CD8-positive, alpha-beta memory T cell (primary cell): Measurements from ENCODE around the gene HSPA4. TPM values are rescaled to one million over a fixed set of nuclear protein-coding genes. Genes with fewer than 3 reads are reported as not detected.

Experiments
- CTCF ChIA-PET: fragments of 350-600 bp; sonication (Branson Sonifier 250); formaldehyde crosslinking; loops from one replicate; lab custom pipeline; 2021; ENCODE audit warnings: antibody characterized with exemption; lab: Charles Lee
- POLR2A ChIA-PET: fragments of 350-600 bp; sonication (Branson Sonifier 250); formaldehyde crosslinking; loops from one replicate; lab custom pipeline; 2021; ENCODE audit warnings: antibody characterized with exemption; lab: Charles Lee
- DNase-seq, 5 donors: peaks; one replicate each; pipeline versions ENCODE4 v3.0.0 to v3.0.0-alpha.2; 2020 to 2022; ENCODE audit warnings: mixed read lengths in 1 of 5
- H3K27ac ChIP-seq: one replicate; pipeline ENCODE4 v1.7.0; 2013; ENCODE audit warnings: low read depth, mild to moderate bottlenecking, low read length, moderate library complexity
- H3K27me3 ChIP-seq: 2 replicates; pipeline ENCODE4 v1.7.0; 2013; ENCODE audit warnings: low read length, mild to moderate bottlenecking; ENCODE audit not compliant: insufficient read depth, poor library complexity, severe bottlenecking
- H3K36me3 ChIP-seq: 2 replicates; pipeline ENCODE4 v1.7.0; 2013; ENCODE audit warnings: mild to moderate bottlenecking, low read length, moderate library complexity; ENCODE audit not compliant: insufficient read depth
- H3K4me1 ChIP-seq: 2 replicates; pipeline ENCODE4 v1.7.0; 2013; ENCODE audit warnings: mild to moderate bottlenecking, low read length, moderate library complexity; ENCODE audit not compliant: insufficient read depth
- H3K4me3 ChIP-seq: 2 replicates; pipeline ENCODE4 v1.7.0; 2013; ENCODE audit warnings: mild to moderate bottlenecking, low read length
- H3K9me3 ChIP-seq: 2 replicates; pipeline ENCODE4 v1.7.0; 2013; ENCODE audit warnings: mild to moderate bottlenecking, low read length
- H3K27ac Mint-ChIP-seq, 8 donors: one replicate each; pipeline ENCODE4 v1.8.0; 2020 to 2021; ENCODE audit warnings: mixed read lengths in 8 of 8, mild to moderate bottlenecking in 6 of 8, inconsistent platforms in 3 of 8, moderate library complexity in 3 of 8
- H3K27me3 Mint-ChIP-seq, 2 donors: one replicate each; pipeline ENCODE4 v1.8.0; 2020 to 2021; ENCODE audit warnings: mixed read lengths in 2 of 2, mild to moderate bottlenecking in 1 of 2, moderate library complexity in 1 of 2
- H3K36me3 Mint-ChIP-seq, 3 donors: one replicate each; pipeline ENCODE4 v1.8.0; 2020 to 2021; ENCODE audit warnings: mixed read lengths in 3 of 3, inconsistent platforms in 1 of 3, mild to moderate bottlenecking in 1 of 3
- H3K4me1 Mint-ChIP-seq, 3 donors: one replicate each; pipeline ENCODE4 v1.8.0; 2020 to 2021; ENCODE audit warnings: mixed read lengths in 3 of 3, inconsistent platforms in 1 of 3, mild to moderate bottlenecking in 1 of 3
- H3K4me3 Mint-ChIP-seq, 7 donors: one replicate each; pipeline ENCODE4 v1.8.0; 2020 to 2021; ENCODE audit warnings: mixed read lengths in 7 of 7, mild to moderate bottlenecking in 6 of 7, moderate library complexity in 4 of 7, inconsistent platforms in 2 of 7
- H3K9me3 Mint-ChIP-seq, 5 donors: one replicate each; pipeline ENCODE4 v1.8.0; 2020 to 2022; ENCODE audit warnings: mixed read lengths in 5 of 5, mild to moderate bottlenecking in 3 of 5, moderate library complexity in 2 of 5, inconsistent platforms in 1 of 5
- polyA plus RNA-seq: library from polyadenylated mRNA; unstranded; fragments of 300-500 nt; fragmentation: Illumina TruSeq; gene quantifications from one replicate; pipeline ENCODE4 v1.2.3, GENCODE V29; 2021
- total RNA-seq, 2 experiments: library from RNA; stranded (reverse); gene quantifications; one replicate each; pipeline ENCODE4 v1.2.3, GENCODE V29; 2021

Gene HSPA4
- total and polyA plus RNA-seq, 3 experiments from 2014 or later: 39.8 to 244 (median 236) TPM

- no peak overlapping the region for H3K27ac ChIP-seq
- no peak overlapping the region for H3K4me3 Mint-ChIP-seq
- H3K27me3 ChIP-seq: no peaks in the 10 kb centered on the region
- DNase-seq: no peak
- H3K4me3 ChIP-seq: no peak overlapping the region
- ChIA-PET POLR2A (no interaction called here), CTCF (interaction anchor here (0.8 to 3.5 kb wide), 3 partner anchors 9 to 173 kb away, joined by 3 to 9 read pairs (median 3); no protein-coding TSS in a partner anchor)
- H3K9me3 Mint-ChIP-seq: no peaks in the 10 kb centered on the region
- H3K27me3 Mint-ChIP-seq: peaks cover 0 to 2% of the 10 kb centered on the region in 2 donors
- H3K36me3 ChIP-seq: no peaks in the 10 kb centered on the region
- peaks cover 6% of the 10 kb centered on the region for H3K4me1 ChIP-seq
- peak overlapping the region in 1 of 8 donors; percentile 61 for H3K27ac Mint-ChIP-seq
- no peaks in the 10 kb centered on the region for H3K9me3 ChIP-seq
- H3K4me1 Mint-ChIP-seq: peaks cover 4 to 9% (median 9%) of the 10 kb centered on the region in 3 donors
- H3K36me3 Mint-ChIP-seq: no peaks in the 10 kb centered on the region
Observed at GRCh38 chr5:133114933-133115310, 63.1 kb downstream of the HSPA4 start.

- no peaks in the 10 kb centered on the region for H3K9me3 Mint-ChIP-seq
- Histone ChIP-seq H3K4me3 (no peak overlapping the region), H3K9me3 (no peaks in the 10 kb centered on the region), H3K36me3 (no peaks in the 10 kb centered on the region), H3K27me3 (no peaks in the 10 kb centered on the region), H3K4me1 (no peaks in the 10 kb centered on the region), H3K27ac (no peak overlapping the region)
- peaks cover 0 to 2% of the 10 kb centered on the region in 2 donors for H3K27me3 Mint-ChIP-seq
- H3K36me3 Mint-ChIP-seq: no peaks in the 10 kb centered on the region
- H3K27ac Mint-ChIP-seq: no peak overlapping the region
- H3K4me3 Mint-ChIP-seq: no peak overlapping the region
- no peaks in the 10 kb centered on the region for H3K4me1 Mint-ChIP-seq
- ChIA-PET POLR2A (no interaction called here), CTCF (interaction anchor here (1.1 kb wide), 1 partner anchor 13 kb away, joined by 3 read pairs; no protein-coding TSS in a partner anchor)
- DNase-seq: no peak
Observed at GRCh38 chr5:133116601-133117000, 64.8 kb downstream of the HSPA4 start.

GRCh38 chr5:133117166-133117911 is 65.5 kb downstream of the HSPA4 start:
- no peak for DNase-seq
- Mint-ChIP-seq H3K36me3 (no peaks in the 10 kb centered on the region), H3K27ac (peak overlapping the region in 2 of 8 donors; percentile 12 to 26), H3K27me3 (peaks cover 0 to 2% of the 10 kb centered on the region in 2 donors), H3K4me1 (no peaks in the 10 kb centered on the region), H3K9me3 (no peaks in the 10 kb centered on the region), H3K4me3 (no peak overlapping the region)
- Histone ChIP-seq H3K27me3 (no peaks in the 10 kb centered on the region), H3K4me1 (no peaks in the 10 kb centered on the region), H3K9me3 (no peaks in the 10 kb centered on the region), H3K27ac (no peak overlapping the region), H3K36me3 (no peaks in the 10 kb centered on the region), H3K4me3 (no peak overlapping the region)
- POLR2A ChIA-PET: no interaction called here
- CTCF ChIA-PET: no interaction called here

- H3K27me3 Mint-ChIP-seq: no peaks in the 10 kb centered on the region
- DNase-seq: no peak
- Histone ChIP-seq H3K36me3 (no peaks in the 10 kb centered on the region), H3K9me3 (no peaks in the 10 kb centered on the region), H3K4me1 (no peaks in the 10 kb centered on the region), H3K27me3 (no peaks in the 10 kb centered on the region), H3K27ac (no peak overlapping the region), H3K4me3 (no peak overlapping the region)
- H3K36me3 Mint-ChIP-seq: no peaks in the 10 kb centered on the region
- peak overlapping the region in 1 of 8 donors; percentile 26 for H3K27ac Mint-ChIP-seq
- no peaks in the 10 kb centered on the region for H3K9me3 Mint-ChIP-seq
- ChIA-PET POLR2A (no interaction called here), CTCF (no interaction called here)
- H3K4me3 Mint-ChIP-seq: no peak overlapping the region
- no peaks in the 10 kb centered on the region for H3K4me1 Mint-ChIP-seq
Observed at GRCh38 chr5:133117912-133118445, 66.2 kb downstream of the HSPA4 start.

- H3K4me3 Mint-ChIP-seq: no peak overlapping the region
- no peaks in the 10 kb centered on the region for H3K4me1 ChIP-seq
- no peaks in the 10 kb centered on the region for H3K27me3 Mint-ChIP-seq
- ChIA-PET CTCF (interaction anchor here (1.4 kb wide), 1 partner anchor 8 kb away, joined by 4 read pairs; no protein-coding TSS in a partner anchor), POLR2A (interaction anchor here (0.6 kb wide), 1 partner anchor 59 kb away, joined by 3 read pairs; no protein-coding TSS in a partner anchor)
- H3K27ac Mint-ChIP-seq: no peak overlapping the region
- no peaks in the 10 kb centered on the region for H3K36me3 ChIP-seq
- H3K4me3 ChIP-seq: no peak overlapping the region
- no peaks in the 10 kb centered on the region for H3K9me3 ChIP-seq
- DNase-seq: no peak
- no peaks in the 10 kb centered on the region for H3K27me3 ChIP-seq
- no peaks in the 10 kb centered on the region for H3K36me3 Mint-ChIP-seq
- H3K9me3 Mint-ChIP-seq: no peaks in the 10 kb centered on the region
- no peak overlapping the region for H3K27ac ChIP-seq
- H3K4me1 Mint-ChIP-seq: no peaks in the 10 kb centered on the region
Observed at GRCh38 chr5:133118741-133119140, 66.9 kb downstream of the HSPA4 start.

GRCh38 chr5:133119233-133119711 is 67.5 kb downstream of the HSPA4 start:
- H3K9me3 Mint-ChIP-seq: no peaks in the 10 kb centered on the region
- ChIA-PET POLR2A (no interaction called here), CTCF (interaction anchor here (1.4 kb wide), 1 partner anchor 9 kb away, joined by 4 read pairs; no protein-coding TSS in a partner anchor)
- Histone ChIP-seq H3K4me3 (no peak overlapping the region), H3K4me1 (no peaks in the 10 kb centered on the region), H3K36me3 (no peaks in the 10 kb centered on the region), H3K9me3 (no peaks in the 10 kb centered on the region), H3K27me3 (no peaks in the 10 kb centered on the region), H3K27ac (no peak overlapping the region)
- no peak overlapping the region for H3K4me3 Mint-ChIP-seq
- no peak for DNase-seq
- no peak overlapping the region for H3K27ac Mint-ChIP-seq
- no peaks in the 10 kb centered on the region for H3K27me3 Mint-ChIP-seq
- H3K4me1 Mint-ChIP-seq: no peaks in the 10 kb centered on the region
- H3K36me3 Mint-ChIP-seq: no peaks in the 10 kb centered on the region

- no peaks in the 10 kb centered on the region for H3K4me1 ChIP-seq
- Mint-ChIP-seq H3K36me3 (no peaks in the 10 kb centered on the region), H3K4me3 (no peak overlapping the region), H3K27me3 (peaks cover 0 to 3% of the 10 kb centered on the region in 2 donors), H3K9me3 (no peaks in the 10 kb centered on the region), H3K4me1 (no peaks in the 10 kb centered on the region), H3K27ac (no peak overlapping the region)
- no peak for DNase-seq
- ChIA-PET CTCF (interaction anchor here (1.4 kb wide), 1 partner anchor 10 kb away, joined by 4 read pairs; no protein-coding TSS in a partner anchor), POLR2A (no interaction called here)
- no peak overlapping the region for H3K27ac ChIP-seq
- H3K36me3 ChIP-seq: no peaks in the 10 kb centered on the region
- H3K27me3 ChIP-seq: no peaks in the 10 kb centered on the region
- no peak overlapping the region for H3K4me3 ChIP-seq
- H3K9me3 ChIP-seq: no peaks in the 10 kb centered on the region
Observed at GRCh38 chr5:133120156-133120750, 68.4 kb downstream of the HSPA4 start.

- no peaks in the 10 kb centered on the region for H3K27me3 ChIP-seq
- H3K4me1 ChIP-seq: no peaks in the 10 kb centered on the region
- no peaks in the 10 kb centered on the region for H3K4me1 Mint-ChIP-seq
- H3K4me3 ChIP-seq: no peak overlapping the region
- no peaks in the 10 kb centered on the region for H3K36me3 Mint-ChIP-seq
- H3K36me3 ChIP-seq: no peaks in the 10 kb centered on the region
- H3K9me3 ChIP-seq: no peaks in the 10 kb centered on the region
- H3K27ac Mint-ChIP-seq: peak overlapping the region in 1 of 8 donors; percentile 63
- ChIA-PET POLR2A (no interaction called here), CTCF (no interaction called here)
- peaks cover 0 to 4% of the 10 kb centered on the region in 2 donors for H3K27me3 Mint-ChIP-seq
- no peak overlapping the region for H3K4me3 Mint-ChIP-seq
- H3K27ac ChIP-seq: no peak overlapping the region
- no peaks in the 10 kb centered on the region for H3K9me3 Mint-ChIP-seq
- no peak for DNase-seq
Observed at GRCh38 chr5:133121080-133121479, 69.3 kb downstream of the HSPA4 start.
